ENCODE results near the gene PHC3.
"Not testable (repeated sequence)": the region's sequence is repeated elsewhere in the genome, so short reads cannot be mapped to it uniquely, and the experiment has no call there.

PHC3 gene, protein sequence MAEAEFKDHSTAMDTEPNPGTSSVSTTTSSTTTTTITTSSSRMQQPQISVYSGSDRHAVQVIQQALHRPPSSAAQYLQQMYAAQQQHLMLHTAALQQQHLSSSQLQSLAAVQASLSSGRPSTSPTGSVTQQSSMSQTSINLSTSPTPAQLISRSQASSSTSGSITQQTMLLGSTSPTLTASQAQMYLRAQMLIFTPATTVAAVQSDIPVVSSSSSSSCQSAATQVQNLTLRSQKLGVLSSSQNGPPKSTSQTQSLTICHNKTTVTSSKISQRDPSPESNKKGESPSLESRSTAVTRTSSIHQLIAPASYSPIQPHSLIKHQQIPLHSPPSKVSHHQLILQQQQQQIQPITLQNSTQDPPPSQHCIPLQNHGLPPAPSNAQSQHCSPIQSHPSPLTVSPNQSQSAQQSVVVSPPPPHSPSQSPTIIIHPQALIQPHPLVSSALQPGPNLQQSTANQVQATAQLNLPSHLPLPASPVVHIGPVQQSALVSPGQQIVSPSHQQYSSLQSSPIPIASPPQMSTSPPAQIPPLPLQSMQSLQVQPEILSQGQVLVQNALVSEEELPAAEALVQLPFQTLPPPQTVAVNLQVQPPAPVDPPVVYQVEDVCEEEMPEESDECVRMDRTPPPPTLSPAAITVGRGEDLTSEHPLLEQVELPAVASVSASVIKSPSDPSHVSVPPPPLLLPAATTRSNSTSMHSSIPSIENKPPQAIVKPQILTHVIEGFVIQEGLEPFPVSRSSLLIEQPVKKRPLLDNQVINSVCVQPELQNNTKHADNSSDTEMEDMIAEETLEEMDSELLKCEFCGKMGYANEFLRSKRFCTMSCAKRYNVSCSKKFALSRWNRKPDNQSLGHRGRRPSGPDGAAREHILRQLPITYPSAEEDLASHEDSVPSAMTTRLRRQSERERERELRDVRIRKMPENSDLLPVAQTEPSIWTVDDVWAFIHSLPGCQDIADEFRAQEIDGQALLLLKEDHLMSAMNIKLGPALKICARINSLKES

DNA sequence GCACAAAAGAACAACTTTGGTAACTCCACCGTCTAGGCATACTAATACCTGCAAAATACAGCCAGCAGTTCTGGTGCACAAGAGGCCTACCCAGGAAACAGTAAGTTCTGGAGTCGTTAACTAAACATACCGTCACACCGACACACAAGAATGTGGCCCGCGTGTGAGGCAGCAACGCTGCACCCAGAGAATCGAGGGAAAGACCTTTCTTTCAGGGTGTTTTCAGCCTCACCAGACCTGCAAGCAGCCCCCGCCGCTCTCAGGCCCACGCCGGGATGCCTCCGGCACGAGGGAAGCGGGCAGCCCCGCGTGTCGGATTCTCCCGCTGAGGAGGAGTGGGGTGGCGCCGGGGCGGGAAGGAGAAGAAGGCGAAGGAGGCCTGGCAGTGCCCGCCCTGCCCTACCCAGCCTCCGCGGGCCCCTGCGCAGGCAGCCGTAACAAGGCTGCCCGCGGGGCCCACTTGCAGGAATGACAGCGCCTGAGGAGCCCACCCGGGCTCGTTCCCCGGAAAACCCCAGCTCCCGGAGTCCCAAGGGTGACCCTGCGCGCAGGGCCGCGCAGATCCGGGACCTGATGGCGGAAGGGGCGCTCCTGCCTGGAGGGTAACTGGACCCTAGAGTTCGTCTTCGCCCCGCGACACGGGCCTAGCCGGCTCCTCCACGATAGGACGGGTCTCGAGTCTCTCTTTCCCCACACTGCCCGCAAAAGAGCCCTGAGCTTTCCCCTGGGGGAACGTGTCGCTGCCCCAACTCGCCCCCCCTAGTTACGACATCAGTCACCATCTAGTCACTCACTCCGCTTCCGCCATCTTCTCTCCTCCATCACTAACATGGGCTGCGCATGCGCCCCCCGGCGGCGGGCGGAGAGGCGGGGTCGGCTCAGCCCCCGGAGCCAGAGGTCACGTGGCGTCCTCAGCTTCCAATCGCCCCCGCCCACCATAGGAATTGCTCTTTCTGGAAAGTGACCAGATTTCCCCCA, at the start of gene PHC3:
Gene PHC3 (minus strand): TSS at position 826 of the 978 bp plus-strand sequence. CDS start 18 bp downstream, at position 808.
- peak; percentile 44 for FAIRE-seq

DNA sequence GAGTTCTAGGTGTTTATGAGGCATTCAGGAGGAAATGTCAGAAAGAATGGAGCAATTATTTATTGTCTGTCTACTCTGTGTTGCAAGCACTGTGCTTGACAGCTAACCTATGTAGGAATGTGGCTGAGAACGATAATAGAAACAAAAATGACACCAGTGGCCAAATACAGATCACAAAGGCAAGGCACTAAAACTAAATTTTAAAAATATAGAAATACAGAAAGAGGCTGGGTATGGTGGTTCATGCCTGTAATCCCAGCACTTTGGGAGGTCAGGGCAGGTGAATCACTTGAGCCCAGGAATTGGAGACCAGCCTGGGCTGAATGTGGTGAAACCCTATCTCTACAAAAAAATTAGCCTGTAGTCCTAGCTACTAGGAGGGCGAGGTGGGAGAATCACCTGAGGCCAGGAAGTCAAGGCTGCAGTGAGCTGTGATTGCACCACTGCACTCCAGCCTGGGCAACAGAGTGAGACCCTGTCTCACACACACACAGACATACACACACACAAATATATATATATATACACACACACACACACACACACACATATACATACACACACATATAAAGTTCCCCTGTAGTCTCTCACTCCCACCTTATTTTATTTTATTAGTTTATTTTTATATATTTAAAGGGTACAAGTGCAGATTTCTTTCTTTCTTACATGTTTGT, 46.7 kb upstream of the PHC3 start:
- FAIRE-seq = no peak

DNA sequence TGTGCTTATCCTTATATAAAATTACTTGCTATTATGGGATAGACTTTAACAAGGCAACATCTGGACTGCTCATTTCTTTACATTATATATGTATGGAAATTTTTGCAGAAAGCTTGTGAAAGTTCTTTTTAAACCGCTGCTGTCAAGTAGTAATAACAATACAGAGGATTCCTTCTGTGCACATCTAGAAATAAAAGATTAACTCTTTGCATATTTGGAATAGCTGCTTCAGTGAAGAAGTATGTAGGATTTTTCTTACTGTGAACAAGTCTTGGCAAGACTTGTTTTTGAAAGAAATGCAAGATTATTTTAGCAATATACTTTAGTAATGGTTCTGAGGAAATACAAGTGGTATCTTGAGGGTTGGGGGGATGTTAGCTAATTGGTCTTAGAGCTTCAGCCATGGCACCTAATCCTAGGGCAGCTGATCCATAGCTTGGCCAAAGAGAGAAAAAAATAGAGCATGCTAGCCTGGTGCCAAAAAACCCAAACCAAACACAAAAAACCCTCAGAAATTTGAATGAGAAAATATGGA, 45.0 kb upstream of the PHC3 start:
- FAIRE-seq = no peak

DNA sequence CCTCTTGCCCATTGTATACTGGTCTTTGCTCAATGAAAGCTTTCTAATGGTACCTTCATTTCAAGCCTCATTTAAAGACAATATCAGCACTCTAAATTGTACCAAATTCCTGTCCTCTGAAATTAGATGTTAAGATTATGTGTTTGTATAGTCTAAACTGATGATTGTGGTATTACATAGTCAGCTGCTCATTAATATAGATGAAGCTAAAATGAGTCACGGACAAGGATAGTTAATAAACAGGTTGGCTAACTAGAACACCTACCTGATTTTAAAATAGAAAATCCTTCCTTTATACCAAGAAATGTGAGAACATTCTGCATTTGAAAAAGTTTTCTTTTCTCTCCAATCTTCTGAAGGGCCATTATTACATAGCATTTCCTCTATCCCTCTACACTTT, 43.6 kb upstream of the PHC3 start:
- no peak for FAIRE-seq

DNA sequence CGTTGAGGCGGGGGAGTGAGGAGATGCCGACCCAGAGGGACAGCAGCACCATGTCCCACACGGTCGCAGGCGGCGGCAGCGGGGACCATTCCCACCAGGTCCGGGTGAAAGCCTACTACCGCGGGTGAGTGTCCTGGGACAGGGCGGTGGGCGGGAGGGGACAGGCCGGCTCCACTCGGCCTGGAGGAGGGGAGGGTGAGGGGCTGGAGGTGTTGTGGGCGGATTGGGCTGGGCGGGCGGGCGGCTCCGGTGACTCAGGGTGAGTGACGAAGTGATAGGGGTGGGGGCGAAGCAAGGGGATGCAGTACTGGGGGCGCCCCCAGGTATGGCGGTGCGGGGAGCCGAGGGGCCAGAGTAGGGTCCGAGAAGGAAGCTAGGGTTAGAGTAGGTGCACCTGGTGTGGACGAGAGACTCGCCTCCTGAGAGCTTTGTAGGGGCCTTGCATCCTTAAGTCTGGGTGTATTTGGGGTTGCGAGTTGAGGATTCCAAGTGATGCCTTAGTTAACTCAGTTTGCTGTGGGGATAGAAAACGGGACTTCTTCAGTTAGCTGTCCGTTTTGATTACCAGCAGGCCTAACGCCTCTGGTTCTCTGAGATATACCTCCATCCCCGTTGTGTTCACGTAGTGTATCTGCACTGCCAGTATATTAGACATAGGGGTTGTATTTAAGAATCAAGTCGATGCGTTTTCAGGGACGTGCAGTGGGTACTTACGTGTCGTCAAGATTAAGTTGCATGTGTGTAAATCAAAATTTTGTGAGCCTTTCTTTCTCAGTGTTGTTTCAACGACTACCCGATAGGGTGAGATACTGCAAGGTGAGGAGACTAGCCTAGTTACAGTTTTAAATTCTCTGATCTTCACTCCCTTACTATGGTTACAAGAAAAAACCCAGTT, 41.4 kb upstream of the PHC3 start:
- FAIRE-seq = peak; percentile 73

DNA sequence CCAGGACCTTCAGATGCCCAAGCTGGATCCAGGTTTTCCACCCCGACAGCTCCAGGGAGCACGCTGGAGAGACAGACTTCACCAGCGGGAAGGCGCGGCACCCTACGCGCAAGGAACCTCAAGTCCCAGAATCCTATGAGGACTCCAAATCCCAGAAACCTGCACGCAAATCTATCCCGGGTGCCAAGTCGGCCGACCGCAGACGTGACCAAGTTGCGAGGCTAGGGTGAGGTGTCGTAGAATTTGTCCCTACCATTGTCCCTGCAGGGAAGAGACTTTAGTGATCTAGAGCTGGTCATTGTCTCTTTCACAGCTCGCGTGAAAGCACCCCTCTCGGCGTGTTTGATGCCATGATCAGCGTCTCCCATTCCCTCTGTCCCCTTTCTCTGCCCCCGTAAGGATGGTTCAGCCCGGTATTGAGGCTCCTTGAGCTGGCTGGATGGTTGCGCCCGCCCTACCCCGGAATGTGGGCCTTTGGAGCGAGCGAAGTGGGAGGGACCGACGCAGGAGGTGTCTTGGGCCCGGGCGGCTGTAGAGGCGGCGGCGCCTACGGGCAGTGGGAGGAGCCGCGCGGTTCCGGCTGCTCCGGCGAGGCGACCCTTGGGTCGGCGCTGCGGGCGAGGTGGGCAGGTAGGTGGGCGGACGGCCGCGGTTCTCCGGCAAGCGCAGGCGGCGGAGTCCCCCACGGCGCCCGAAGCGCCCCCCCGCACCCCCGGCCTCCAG, 40.6 kb upstream of the PHC3 start, which contains the start of gene PRKCI:
Gene PRKCI (plus strand): TSS at position 501 of the 723 bp plus-strand sequence. CDS start 246 bp downstream, outside the sequence.
- FAIRE-seq = peak; percentile 83

DNA sequence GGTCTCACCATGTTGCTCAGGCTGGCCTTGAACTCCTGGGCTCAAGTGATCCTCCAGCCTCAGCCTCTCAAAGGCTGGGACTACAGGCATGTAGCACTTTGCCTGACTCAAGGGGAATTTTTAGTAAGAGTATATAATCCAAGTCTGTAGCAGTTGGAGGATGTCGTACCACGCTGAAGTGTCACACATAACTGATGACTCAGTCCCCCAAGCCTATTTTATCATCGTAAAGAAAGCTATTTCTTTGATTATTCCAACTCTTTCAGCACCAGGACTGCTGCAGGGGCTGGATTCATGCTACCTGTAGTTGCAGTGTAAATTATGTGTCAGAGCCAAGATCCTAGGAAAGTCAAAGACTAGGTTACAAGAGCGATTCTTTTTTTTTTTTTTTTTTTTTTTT, 39.3 kb upstream of the PHC3 start:
- no peak for FAIRE-seq

DNA sequence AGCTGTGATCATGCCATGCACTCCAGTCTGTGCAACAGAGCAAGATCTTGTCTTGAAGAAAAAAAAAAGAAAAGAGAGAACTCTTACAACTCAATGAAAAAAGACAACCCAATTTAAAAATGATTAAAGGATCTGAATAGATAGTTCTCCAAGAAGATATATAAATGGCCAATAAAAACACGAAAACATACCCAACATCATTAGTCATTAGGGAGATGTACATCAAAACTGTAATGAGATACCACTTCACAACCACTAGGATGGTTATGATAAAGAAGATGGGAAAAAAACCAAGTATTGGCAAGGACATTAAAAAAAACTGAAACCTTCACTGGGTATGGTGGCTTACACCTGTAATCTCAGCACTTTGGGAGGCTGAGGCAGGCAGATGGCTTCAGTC, 38.3 kb upstream of the PHC3 start:
- FAIRE-seq = no peak

DNA sequence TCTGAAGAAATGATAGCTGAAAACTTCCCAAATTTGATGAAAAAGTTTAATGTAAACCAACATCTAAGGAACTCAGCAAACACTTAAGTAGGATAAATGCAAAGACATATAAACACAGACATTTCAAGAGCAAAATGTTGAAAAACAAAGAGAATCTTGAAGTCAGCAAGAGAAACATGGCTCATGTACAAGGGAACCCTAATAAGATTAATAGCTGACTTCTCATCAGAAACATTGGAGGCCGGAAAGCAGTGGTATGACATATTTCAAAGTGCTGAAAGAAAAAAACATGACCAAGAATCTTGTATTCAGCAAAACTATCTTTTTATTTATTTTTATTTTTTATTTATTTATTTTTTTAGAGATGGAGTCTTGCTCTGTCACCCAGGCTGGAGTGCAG, 30.1 kb upstream of the PHC3 start:
- FAIRE-seq = no peak

DNA sequence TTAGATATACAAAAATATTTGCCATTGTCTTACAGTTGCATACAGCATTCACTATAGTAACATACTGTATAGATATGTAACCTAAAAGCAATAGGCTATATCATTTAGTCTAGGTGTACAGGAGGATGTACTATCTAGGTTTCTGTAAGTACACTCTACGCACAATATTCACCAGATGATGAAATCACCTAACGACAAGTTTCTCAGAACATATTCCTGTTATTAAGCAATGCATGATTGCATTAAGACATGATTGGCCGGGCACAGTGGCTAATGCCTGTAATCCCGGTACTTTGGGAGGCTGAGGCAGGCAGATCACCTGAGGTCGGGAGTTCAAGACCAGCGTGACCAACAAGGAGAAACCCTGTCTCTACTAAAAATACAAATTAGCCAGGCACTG, 26.2 kb upstream of the PHC3 start:
- no peak for FAIRE-seq

DNA sequence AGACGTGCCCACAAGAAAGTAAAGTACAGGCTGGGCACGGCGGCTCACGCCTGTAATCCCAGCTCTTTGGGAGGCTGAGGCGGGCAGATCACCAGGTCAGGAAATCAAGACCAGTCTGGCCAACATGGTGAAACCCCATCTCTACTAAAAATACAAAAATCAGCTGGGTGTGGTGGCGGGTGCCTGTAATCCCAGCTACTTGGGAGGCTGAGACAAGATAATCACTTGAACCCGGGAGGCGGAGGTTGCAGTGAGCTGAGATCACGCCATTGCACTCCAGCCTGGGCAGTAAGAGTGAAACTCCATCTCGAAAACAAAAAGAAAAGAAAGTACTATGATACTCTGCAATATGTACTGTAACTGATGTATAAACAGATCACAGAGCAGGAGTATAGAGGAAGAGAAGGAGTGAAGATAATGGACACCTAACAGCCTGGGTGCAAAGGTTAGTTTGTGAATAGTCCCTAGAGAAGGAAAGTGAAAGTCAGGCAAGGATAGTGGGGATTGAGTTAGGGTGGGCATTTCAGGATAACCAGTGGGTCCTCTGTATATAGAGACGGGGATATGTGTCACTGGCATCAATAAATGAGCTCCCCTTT, 24.7 kb upstream of the PHC3 start:
- not testable (repeated sequence) for FAIRE-seq

DNA sequence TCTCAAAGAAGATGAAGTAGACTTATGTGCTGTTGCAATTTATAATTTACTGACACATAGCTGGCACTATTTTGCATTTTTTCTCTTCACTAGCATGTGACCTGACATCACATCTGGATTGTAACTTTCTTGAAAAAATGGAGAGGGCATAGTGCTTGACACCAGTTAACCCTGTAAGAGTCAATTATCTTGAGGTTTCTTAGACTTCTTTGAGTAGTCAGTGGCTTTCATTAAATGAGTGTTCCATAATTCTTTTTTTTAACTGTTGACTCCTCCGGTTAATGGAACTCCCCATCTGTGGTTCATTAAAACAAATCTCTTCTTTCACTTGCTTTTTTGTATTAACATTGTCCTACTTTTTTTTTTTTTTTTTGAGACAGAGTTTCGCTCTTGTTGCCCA, 23.8 kb upstream of the PHC3 start:
- no peak for FAIRE-seq

DNA sequence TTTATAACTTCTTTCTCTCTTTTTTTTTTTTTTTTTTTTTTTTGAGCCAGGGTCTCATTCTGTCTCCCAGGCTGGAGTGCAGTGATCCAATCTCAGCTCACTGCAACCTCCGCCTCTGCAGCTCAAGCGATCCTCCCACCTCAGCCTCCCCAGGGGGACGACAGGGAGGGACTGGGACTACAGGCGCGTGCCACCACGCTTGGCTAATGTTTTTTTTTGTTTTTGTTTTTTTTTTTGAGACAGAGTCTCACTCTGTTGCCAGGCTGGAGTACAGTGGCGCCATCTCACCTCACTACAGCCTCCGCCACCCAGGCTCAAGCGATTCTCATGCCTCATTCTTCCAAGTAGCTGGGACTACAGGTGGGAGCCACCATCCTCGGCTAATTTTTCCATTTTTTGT, 23.0 kb upstream of the PHC3 start:
- FAIRE-seq = no peak

DNA sequence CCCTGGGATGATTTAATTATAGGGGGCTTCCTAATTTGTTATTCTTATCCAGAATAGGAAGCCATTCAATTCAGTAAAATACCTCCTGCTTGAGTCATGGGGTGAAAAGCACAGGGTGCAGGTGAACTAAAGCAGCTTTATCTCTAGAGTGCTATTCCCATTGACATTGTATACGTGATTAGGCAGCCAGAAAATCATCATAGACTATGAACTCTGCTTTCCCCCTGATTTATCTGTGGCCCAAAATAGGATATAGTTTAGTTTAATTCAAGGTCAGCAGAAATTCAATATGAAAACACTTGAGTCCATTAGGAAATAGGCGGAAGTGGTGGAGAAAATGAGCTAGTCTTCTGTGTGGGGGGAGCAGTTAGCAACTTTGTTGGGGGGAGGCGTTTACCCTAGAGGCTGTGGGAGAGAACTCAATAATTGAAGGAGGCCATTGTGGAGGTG, 22.5 kb upstream of the PHC3 start:
- no peak for FAIRE-seq

DNA sequence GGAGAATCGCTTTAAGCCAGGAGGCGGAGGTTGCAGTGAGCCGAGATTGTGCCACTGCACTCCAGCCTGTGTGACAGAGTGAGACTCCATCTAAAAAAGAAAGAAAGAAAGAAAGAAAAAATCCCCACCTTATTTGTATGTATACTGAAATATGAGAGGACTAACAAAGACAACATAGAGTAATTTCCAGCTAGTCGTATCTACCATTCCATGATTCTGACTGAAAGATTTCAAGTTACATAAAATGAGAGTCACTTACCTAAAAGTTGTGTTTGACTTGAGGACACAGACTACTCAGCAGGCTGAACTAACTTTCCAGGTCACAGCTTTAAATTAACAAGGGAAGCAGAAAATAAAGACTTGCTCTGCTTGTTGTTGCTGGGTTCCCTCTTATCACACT, 21.9 kb upstream of the PHC3 start:
- FAIRE-seq = no peak

DNA sequence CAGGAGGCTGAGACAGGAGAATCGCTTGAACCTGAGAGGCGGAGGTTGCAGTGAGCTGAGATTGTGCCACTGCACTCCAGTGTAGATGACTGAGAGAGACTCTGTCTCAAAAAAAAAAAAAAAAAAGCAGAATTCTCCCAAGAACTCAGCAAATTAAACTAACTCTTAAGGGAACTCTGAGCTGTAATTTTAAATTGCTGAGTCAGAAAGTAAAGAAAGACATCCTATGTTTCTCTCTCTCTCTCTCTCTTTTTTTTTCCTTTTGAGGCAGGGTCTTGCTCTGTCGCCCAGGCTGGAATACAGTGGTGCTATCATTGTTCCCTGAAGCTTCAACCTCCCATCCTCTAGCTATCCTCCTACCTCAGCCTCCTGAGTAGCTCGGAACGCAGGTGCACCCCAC, 20.0 kb upstream of the PHC3 start:
- FAIRE-seq = no peak

DNA sequence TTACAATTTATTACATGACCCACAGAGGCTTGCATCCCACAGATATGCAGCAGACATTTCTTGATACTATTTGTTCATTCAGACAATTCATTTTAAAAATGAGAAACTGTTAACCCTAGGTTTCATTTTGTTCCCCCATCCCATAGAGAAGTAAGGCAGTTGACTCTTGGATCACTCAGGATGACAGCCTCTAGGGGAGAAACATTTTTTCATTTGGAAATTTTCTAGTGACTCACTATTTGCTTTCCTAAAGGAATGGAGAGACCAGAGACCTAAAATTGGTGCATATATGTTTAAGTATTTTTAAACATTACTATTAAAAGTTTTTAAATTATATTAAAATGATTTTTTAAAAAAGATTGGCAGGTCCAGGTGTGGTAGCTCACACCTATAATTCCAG, 19.5 kb upstream of the PHC3 start:
- FAIRE-seq = no peak

DNA sequence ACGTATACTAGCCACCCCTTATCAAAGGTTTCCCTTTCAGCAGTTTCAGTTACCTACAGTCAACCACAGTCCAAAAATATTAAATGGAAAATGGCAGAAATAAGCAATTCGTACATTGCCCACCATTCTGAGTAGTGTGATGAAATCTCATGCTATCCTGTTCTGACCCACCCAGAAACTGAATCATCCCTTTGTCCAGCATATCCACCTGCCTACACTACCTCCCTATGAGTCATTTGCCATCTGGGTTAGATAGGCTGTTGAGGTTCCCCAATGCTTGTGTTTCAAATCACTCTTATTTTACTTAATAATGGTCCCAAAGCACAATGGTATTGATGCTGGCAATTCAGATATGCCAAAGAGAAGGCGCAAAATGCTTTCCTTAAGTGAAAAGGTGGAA, 15.3 kb upstream of the PHC3 start:
- no peak for FAIRE-seq

DNA sequence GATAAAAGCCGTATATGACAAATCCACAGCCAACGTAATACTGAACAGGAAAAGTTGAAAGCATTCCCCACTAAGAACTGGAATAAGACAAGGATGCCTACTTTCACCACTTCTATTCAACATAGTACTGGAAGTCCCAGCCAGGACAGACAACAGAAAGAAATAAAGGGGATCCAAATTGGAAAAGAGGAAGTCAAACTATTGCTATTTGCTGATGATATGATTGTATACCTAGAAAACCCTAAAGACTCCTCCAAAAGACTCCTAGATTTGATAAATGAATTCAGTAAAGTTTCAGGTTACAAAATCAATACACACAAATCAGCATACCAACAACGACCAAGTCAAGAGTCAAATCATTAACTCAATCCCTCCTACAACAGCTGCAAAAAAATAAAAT, 14.2 kb upstream of the PHC3 start:
- not testable (repeated sequence) for FAIRE-seq
